ENCODE measurements around the gene NAALADL2.
A peak's percentile ranks its signal among the peaks of the same experiment; 100 is the strongest.

NAALADL2 gene

DNA sequence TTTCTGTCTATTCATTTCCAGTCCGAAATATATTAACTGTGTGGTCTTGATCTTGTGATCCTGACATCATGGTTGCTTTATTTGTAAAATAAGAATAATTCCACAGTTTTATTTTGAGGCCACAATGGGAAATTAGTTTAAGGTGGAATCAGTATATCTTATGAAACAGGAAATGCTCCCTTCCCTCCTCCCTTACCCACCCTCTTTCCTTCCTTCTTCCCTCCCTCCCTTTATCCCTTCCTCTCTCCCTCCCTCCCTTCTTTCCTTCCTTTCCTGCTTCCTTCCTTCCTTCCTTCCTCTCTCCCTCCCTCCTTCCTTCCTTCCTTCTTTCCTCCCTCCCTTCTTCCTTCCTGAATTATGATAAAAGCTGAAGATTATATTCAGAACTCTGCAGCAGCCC is 452.3 kb downstream of the NAALADL2 start:
- no peak for TF ChIP-seq JUND (IDR thresholded peaks at IDR 0.05; ENCODE audit: low read depth)
- in situ Hi-C loops (cut with HindIII; ENCODE audit: low pct_unique_long_range_greater_than_20kb, low sequenced_read_pairs) = no loop called here
- no peak for DNase-seq (ENCODE audit: low read depth in 1 of 2, low spot score in 1 of 2)

DNA sequence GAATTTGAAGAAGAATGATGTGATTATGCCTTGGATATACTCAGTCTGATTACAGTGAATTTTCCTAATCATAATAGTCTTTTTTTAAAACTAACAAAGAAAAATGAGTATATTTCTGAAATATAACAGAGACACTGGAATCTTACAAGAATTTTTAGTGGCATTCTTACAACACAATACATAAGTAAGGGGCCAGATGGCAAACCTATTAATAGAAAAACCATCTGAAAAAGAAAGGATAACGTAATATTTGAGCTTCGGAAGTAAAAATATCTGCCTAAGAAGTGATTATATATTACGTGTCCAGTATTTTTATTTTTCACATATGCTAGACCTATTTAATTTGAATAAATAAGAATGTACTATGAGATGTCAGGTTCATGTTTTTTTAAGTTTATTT is 452.8 kb downstream of the NAALADL2 start:
- TF ChIP-seq JUND (IDR thresholded peaks at IDR 0.05; ENCODE audit: low read depth) = no peak
- in situ Hi-C loops (cut with HindIII; ENCODE audit: low pct_unique_long_range_greater_than_20kb, low sequenced_read_pairs) = no loop called here
- DNase-seq (ENCODE audit: low read depth in 1 of 2, low spot score in 1 of 2) = no peak

DNA sequence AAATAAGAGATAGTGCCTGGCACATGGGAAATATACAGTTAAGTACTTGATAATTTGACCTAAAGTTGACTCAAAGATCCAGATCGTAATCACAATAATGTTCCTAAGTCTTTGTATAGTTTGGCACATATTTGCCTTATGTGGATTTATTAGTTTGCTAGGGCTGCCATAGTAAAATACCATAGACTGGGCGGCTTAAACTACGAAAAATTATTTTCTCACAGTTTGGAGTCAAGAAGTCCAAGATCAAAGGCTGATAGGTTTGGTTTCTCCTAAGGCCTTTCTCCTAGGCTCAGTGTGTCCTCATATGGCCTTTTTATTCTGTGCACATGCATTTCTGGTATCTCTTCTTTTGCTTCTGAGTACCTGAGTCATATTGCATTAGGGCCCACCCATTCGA is 453.7 kb downstream of the NAALADL2 start:
- in situ Hi-C loops (cut with HindIII; ENCODE audit: low pct_unique_long_range_greater_than_20kb, low sequenced_read_pairs) = no loop called here
- TF ChIP-seq JUND (IDR thresholded peaks at IDR 0.05; ENCODE audit: low read depth) = peak; percentile 29; the same call in 1 of the 2 replicates
- DNase-seq (ENCODE audit: low read depth in 1 of 2, low spot score in 1 of 2) = peak in 1 of 2 experiments; percentile 72

DNA sequence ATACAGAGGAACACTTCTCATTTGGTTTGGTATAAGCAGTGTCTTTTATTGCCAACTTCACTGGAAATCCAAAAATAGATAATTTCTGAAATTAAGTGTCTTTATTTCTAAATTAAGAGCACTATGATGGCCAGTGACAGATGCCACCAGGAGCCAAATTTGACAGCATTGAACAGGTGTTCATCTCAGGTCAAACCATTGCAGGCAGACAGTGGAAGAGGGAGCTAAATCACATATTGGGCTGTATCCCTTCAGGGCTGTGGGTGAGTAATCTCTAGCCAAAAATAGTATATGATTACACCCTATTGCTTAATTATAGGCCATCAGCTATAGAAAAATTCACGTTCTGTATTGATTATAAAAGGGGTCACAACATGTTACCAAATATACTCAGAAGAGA is 457.7 kb downstream of the NAALADL2 start:
- no peak for DNase-seq (ENCODE audit: low read depth in 1 of 2, low spot score in 1 of 2)
- no peak for TF ChIP-seq JUND (IDR thresholded peaks at IDR 0.05; ENCODE audit: low read depth)
- in situ Hi-C loops (cut with HindIII; ENCODE audit: low pct_unique_long_range_greater_than_20kb, low sequenced_read_pairs) = no loop called here

DNA sequence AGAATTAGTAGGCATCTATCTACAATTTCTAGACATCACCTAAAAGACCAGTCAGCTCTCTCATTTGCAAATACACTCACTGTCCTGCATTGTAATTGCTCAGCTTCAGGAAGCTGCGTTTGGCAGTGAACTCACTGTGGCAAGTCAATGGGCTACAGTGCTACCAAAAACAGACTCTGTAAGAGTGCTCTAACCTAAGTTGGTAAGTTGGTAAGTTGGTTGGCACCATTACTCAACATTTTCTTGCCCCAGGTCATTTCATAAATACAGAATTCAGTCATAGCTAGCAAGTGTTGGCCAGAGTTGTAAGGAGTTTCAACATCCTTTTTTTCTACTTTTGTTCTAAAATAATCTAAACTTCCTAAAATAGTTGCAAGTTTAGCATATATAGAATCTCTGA is 466.3 kb downstream of the NAALADL2 start:
- TF ChIP-seq JUND (IDR thresholded peaks at IDR 0.05; ENCODE audit: low read depth) = no peak
- in situ Hi-C loops (cut with HindIII; ENCODE audit: low pct_unique_long_range_greater_than_20kb, low sequenced_read_pairs) = no loop called here
- DNase-seq (ENCODE audit: low read depth in 1 of 2, low spot score in 1 of 2) = no peak

DNA sequence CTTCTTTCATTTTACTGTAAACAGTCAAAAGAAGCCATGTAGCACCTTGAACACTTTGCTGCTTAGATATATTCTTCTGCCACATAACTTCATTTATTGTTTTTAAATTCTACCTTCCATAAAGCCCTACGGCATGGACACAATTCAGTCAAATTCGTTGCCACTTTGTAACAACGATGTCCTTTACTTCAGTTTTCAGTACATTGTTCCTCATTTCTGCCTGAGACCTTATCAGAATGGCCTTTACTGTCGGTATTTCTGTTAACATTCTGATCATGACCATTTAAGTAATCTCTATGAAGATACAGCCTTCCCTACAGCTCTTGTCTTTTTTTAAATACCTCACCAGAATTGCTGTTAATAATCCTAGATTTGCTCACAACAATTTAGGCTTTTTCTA is 466.9 kb downstream of the NAALADL2 start:
- in situ Hi-C loops (cut with HindIII; ENCODE audit: low pct_unique_long_range_greater_than_20kb, low sequenced_read_pairs) = no loop called here
- DNase-seq (ENCODE audit: low read depth in 1 of 2, low spot score in 1 of 2) = no peak
- TF ChIP-seq JUND (IDR thresholded peaks at IDR 0.05; ENCODE audit: low read depth) = no peak

DNA sequence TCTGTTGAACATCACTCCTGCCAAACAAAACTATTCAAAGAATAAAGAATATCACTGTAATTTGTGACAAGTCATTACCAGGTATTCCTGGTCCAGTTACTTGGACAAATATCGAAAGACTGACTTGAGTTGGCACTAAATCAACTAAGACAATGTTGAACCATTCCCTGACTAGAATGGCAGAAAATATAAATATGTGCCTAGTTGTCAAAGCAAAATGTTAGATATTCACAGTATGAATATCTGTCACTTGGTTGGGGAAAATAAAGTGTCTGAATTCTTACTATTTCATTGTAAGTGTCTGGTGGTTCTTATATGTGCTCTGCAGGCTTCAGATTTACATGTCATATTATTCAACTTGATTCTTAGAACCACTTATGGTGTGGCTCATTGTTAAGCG is 470.2 kb downstream of the NAALADL2 start:
- in situ Hi-C loops (cut with HindIII; ENCODE audit: low pct_unique_long_range_greater_than_20kb, low sequenced_read_pairs) = no loop called here
- no peak for TF ChIP-seq JUND (IDR thresholded peaks at IDR 0.05; ENCODE audit: low read depth)
- no peak for DNase-seq (ENCODE audit: low read depth in 1 of 2, low spot score in 1 of 2)

DNA sequence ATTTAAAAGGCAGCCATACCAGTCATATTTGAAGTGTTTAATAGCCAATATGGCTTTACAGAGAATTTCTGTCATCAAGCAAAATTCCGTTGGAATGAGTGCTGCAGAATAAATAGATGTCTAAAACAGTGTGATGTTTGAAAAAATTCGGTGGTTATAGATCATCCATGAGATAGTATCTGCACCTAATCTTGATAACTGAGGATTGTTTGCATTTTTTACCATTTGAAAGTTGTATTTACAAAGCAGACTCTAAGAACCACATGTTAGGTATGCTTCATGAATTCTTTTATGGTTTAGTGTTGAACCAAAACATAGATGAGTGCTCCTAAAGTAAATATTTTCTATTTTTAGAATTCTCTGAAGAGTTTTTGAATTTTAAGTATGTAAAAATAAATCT is 476.1 kb downstream of the NAALADL2 start:
- no peak for DNase-seq (ENCODE audit: low read depth in 1 of 2, low spot score in 1 of 2)

DNA sequence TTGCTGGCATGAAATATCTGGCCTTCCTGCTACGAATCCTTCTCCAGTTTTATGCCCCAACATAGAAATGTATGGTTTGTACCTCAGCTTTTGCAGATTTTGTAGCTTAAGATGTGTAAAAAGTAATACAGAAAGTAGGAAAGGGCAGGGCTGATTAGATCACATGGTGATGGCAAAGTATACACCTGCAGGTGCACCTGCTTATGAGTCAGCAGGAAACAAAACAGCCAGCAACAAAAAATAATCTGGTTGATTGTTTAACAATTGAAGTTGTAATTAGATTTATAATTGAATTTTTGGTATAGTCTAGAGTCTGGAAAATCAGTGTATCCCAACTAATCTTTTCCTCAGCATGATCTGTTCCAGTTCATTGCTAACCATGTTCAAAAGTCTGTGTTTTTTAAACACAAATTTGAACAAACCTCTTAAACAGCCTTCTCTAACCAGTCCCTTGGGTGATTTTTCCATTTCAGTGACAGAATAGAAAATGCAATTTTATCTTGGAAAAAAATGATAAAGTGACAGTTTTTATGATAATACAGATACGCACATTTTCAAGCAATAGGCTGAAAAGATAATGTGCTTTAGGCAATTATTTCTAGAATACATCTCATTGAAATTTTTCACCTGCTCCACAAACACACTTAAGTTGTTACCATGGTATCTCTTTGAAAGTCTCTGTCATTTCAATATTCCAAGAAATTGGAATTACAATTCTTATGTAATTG is 477.4 kb downstream of the NAALADL2 start:
- TF ChIP-seq JUND (IDR thresholded peaks at IDR 0.05; ENCODE audit: low read depth) = peak; percentile 78; the same call in 1 of the 2 replicates
- DNase-seq (ENCODE audit: low read depth in 1 of 2, low spot score in 1 of 2) = peak in 1 of 2 experiments; percentile 62
- in situ Hi-C loops (cut with HindIII; ENCODE audit: low pct_unique_long_range_greater_than_20kb, low sequenced_read_pairs) = no loop called here

More for the DNA sequence above, 476.1 kb downstream of the NAALADL2 start:
- no peak for TF ChIP-seq JUND (IDR thresholded peaks at IDR 0.05; ENCODE audit: low read depth)
- in situ Hi-C loops (cut with HindIII; ENCODE audit: low pct_unique_long_range_greater_than_20kb, low sequenced_read_pairs) = no loop called here

DNA sequence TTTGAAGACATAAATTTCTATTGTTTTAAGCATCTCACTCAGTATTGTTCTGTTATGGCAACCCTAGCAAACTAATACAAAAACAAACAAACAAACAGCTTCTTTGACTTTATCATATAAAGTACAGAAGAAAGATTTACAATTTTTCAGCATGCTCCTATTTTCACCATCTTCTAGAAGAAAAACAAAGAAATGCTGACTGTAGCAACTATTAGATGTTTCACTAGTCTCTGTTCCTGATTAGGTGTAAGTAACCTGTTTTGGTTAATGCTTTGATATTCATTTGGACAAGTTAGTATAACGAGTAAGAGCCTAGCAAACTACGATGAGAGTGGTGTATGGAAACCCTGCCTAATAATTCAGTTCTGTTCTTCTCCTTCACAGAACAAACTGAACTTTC is 478.5 kb downstream of the NAALADL2 start:
- in situ Hi-C loops (cut with HindIII; ENCODE audit: low pct_unique_long_range_greater_than_20kb, low sequenced_read_pairs) = no loop called here
- no peak for DNase-seq (ENCODE audit: low read depth in 1 of 2, low spot score in 1 of 2)
- TF ChIP-seq JUND (IDR thresholded peaks at IDR 0.05; ENCODE audit: low read depth) = no peak

DNA sequence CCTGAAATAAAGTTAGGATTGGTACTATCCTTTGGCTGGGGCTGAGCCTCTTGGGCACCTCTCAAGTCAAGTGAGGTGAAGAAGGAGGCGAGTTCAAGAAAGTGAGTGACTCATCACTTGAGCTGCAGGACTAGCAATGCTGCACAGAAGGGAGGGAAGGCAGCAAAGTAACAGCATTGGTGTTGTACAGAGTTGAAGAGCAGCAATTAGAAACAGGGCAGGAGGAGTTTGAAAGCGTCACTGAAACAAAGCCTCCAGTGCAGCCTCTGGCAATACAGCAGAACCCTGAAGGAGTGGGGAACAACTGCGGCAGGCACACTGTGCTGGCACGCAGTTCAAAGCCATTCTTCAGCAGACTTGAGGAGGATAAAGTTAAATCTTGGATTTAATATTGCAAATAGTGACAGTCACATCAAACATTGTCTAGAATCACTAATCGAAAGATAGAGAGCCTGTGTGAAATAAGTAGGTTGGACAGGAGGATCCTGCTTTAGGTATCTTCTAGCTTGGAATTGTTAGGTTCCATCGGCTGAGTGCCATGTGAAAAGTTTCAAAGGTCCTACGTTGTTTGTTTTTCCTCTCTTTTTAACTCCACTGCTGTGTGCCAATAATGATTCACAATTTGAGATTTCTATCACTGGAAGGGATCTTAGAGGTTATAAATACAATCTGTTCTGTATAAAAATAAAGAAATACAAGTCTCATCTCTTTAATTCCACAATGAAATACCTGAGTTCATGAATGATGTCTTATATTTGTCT is 479.8 kb downstream of the NAALADL2 start:
- DNase-seq (ENCODE audit: low read depth in 1 of 2, low spot score in 1 of 2) = peak; percentile 37 to 85
- in situ Hi-C loops (cut with HindIII; ENCODE audit: low pct_unique_long_range_greater_than_20kb, low sequenced_read_pairs) = no loop called here

DNA sequence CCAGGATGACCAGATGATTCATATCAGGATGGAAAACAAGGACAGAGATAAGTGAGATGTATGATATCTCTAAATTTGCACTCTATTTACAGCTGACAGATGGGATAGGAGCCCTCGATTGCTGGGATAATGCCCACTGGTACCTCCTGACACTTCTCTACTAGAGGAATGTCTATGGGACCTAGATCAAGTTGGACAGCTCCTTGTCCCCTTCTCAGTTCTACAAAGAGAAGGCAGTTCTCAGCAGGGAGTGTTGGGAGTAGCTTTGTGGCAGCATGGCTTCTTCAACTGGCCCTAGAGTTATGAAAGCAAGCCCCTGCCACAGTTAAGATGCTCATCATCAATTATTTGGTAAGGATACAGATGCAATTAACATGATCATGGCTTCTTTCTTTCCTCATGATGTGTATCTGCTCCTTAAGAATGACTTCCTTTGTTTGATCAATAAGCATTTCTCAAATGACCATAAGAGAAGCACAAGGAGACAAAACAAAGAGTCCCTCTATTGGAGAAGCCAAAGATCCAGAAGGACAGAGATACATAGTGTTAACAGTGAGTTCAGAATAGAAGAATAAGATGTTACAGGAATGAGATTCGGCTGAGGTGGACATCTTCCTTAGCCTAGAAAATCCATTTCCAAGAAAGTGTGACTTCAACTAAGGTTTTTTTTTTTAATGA is 481.3 kb downstream of the NAALADL2 start:
- no peak for DNase-seq (ENCODE audit: low read depth in 1 of 2, low spot score in 1 of 2)
- in situ Hi-C loops (cut with HindIII; ENCODE audit: low pct_unique_long_range_greater_than_20kb, low sequenced_read_pairs) = no loop called here
- TF ChIP-seq JUND (IDR thresholded peaks at IDR 0.05; ENCODE audit: low read depth) = no peak

More for the DNA sequence above, 479.8 kb downstream of the NAALADL2 start:
- no peak for TF ChIP-seq JUND (IDR thresholded peaks at IDR 0.05; ENCODE audit: low read depth)

DNA sequence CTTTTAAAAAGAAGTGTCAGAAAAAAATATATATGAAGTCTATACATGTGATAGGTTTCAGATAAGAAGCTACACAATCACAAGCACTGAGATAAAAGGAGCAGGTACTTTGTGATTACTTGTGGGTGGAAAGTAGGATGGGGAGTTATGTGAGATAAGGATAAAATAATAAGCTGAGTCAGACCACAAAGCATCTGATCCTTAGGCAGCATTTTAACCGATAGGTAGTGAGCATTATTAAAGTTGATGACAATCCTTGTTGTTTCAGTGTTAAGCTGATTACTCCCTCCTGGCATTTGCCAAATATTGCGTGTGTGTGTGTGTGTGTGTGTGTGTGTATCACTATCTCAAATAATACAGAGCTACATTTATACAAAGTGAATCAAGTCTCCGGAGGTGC is 483.1 kb downstream of the NAALADL2 start:
- in situ Hi-C loops (cut with HindIII; ENCODE audit: low pct_unique_long_range_greater_than_20kb, low sequenced_read_pairs) = no loop called here
- no peak for TF ChIP-seq JUND (IDR thresholded peaks at IDR 0.05; ENCODE audit: low read depth)
- no peak for DNase-seq (ENCODE audit: low read depth in 1 of 2, low spot score in 1 of 2)
